Type B pancreatic cell (in vitro differentiated cells): ENCODE results near the gene PCDHGC5. TPM values are rescaled to one million over a fixed set of nuclear protein-coding genes. Genes with fewer than 3 reads are reported as not detected.

Source experiments
- DNase-seq: peaks from one replicate; pipeline ENCODE4 v3.0.0; 2021; ENCODE audit warnings: mixed read lengths; ENCODE audit not compliant: unreplicated experiment; ENCODE audit errors: extremely low spot score
- H3K27ac Mint-ChIP-seq: 2 replicates; pipeline ENCODE4 v1.8.0; 2021; ENCODE audit warnings: mild to moderate bottlenecking, mixed read lengths
- H3K27me3 Mint-ChIP-seq: 2 replicates; pipeline ENCODE4 v1.8.0; 2021; ENCODE audit warnings: mixed read lengths
- H3K36me3 Mint-ChIP-seq: 2 replicates; pipeline ENCODE4 v1.8.0; 2021; ENCODE audit warnings: mixed read lengths
- H3K4me1 Mint-ChIP-seq: one replicate; pipeline ENCODE4 v1.8.0; 2021; ENCODE audit warnings: mixed read lengths; ENCODE audit not compliant: unreplicated experiment
- H3K4me3 Mint-ChIP-seq: 2 replicates; pipeline ENCODE4 v1.8.0; 2021; ENCODE audit warnings: mild to moderate bottlenecking, mixed read lengths
- H3K9me3 Mint-ChIP-seq: 2 replicates; pipeline ENCODE4 v1.8.0; 2021; ENCODE audit warnings: mixed read lengths
- CTCF ChIP-seq: fragments of 200-600 bp; sonication (generic); conservative IDR thresholded peaks from 2 replicates; pipeline ENCODE4 v1.5.0; 2021; ENCODE audit warnings: antibody characterized with exemption, mild to moderate bottlenecking
- total RNA-seq: library from RNA; stranded (reverse); gene quantifications from 2 replicates; pipeline ENCODE4 v1.2.1, GENCODE V29; 2021; ENCODE audit warnings: low replicate concordance

Gene PCDHGC5
- total RNA-seq, 1 donor from 2014 or later: 1.9 TPM

- Mint-ChIP-seq H3K4me3 (peak overlapping the region; percentile 75), H3K36me3 (peaks cover 58% of the 10 kb centered on the region), H3K9me3 (no peaks in the 10 kb centered on the region), H3K4me1 (peaks cover 34% of the 10 kb centered on the region), H3K27me3 (no peaks in the 10 kb centered on the region), H3K27ac (peak overlapping the region; percentile 83)
- peak; percentile 89 for DNase-seq
- peak; percentile 99 for TF ChIP-seq CTCF
These were observed 36.0 kb downstream of the PCDHGC5 start for GRCh38 chr5:141524604-141525597.

DNA sequence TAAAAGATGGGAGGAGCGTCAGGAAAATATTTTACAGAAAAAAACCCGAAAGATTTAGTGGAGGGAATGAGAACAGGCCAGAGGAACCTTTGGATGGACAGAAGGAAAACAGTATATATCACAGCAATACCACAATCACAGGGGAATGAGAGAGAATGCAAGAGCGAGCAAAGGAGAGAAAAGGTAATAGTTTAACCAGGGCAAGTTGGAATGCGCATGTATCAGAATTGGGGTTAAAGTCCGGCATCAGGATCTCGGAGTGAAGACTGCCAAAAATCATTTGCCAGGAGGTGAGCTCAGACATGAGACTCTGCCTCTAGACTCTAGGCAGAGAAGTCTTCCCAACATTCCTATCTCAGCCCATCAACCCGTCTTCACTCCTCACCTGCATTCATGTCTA, 36.8 kb downstream of the PCDHGC5 start:
- Mint-ChIP-seq H3K4me3 (peak overlapping the region; percentile 75), H3K36me3 (peaks cover 50% of the 10 kb centered on the region), H3K9me3 (no peaks in the 10 kb centered on the region), H3K4me1 (peaks cover 34% of the 10 kb centered on the region), H3K27me3 (no peaks in the 10 kb centered on the region), H3K27ac (peak overlapping the region; percentile 83)
- no peak for TF ChIP-seq CTCF
- DNase-seq: no peak

DNA sequence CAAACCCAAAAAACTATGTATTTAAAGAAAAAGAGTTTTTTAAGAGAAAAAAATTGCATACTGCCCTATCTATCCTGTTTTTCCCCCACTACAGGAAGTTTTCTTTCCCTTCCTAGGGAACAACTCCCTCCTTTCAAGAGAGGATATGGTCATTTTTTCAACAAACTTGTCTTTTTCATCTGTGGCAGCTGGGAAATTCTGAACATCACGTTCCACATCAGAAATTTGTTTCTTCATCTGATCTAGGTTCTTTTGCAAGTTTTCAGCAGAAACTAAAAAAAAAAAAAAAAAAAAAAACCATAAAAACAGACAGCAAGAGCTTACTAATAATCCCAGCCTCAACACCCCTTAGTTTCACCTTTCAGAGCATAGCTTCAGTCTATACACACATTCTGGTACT, 38.5 kb downstream of the PCDHGC5 start:
- Mint-ChIP-seq H3K27me3 (no peaks in the 10 kb centered on the region), H3K4me1 (peaks cover 22% of the 10 kb centered on the region), H3K36me3 (peaks cover 40% of the 10 kb centered on the region), H3K9me3 (no peaks in the 10 kb centered on the region), H3K4me3 (no peak overlapping the region), H3K27ac (no peak overlapping the region)
- TF ChIP-seq CTCF: no peak
- DNase-seq: no peak

DNA sequence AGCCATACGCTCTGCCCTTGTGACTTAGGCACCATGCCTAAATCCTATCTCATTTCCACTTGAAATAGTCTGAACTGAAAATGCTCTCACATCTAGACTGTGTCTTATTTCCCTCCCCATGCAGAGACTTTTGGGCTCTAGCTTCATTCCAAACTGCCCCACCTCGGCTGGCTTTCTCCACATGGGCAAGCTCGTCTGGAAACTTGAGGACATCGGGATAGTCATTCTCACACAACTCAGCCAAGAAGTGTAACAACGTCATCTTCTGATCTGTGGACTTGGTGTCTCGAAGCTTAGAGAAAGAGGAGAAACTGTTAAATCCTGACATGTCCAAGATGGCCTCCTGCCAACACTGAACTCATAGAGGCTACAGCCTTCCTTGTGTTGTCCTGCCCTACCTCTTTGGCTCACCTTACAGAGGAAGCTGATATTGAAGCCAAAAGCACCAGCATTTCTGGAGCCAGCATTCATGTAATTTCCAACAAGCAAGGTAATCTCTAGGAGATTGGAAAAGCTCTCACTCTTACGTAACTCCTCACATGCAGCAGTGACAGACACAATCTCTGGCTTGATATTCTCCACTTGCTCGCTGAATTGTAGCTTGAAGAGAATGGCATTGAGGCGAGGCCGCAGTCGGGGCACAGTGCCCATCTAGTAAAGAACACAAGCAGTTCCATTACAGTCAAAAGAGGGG, 39.6 kb downstream of the PCDHGC5 start:
- no peak for DNase-seq
- no peaks in the 10 kb centered on the region for H3K9me3 Mint-ChIP-seq
- no peaks in the 10 kb centered on the region for H3K27me3 Mint-ChIP-seq
- no peak for TF ChIP-seq CTCF
- H3K4me1 Mint-ChIP-seq: peaks cover 22% of the 10 kb centered on the region
- H3K4me3 Mint-ChIP-seq: no peak overlapping the region
- peak overlapping the region; percentile 4 for H3K27ac Mint-ChIP-seq
- H3K36me3 Mint-ChIP-seq: peaks cover 40% of the 10 kb centered on the region

GRCh38 chr5:141529002-141529401, 40.1 kb downstream of the PCDHGC5 start:
- Mint-ChIP-seq H3K36me3 (peaks cover 41% of the 10 kb centered on the region), H3K4me3 (no peak overlapping the region), H3K27ac (peak overlapping the region; percentile 4), H3K9me3 (no peaks in the 10 kb centered on the region), H3K4me1 (peaks cover 23% of the 10 kb centered on the region), H3K27me3 (no peaks in the 10 kb centered on the region)
- DNase-seq: no peak
- no peak for TF ChIP-seq CTCF
